Sciatic nerve (tissue), 2 donors: ENCODE results near the gene DOK4. TPM values are rescaled to one million over a fixed set of nuclear protein-coding genes. Genes with fewer than 3 reads are reported as not detected.

ENCODE experiments used
- ATAC-seq: fragments of 200-7000 bp; cut with Tn5 transposase; one replicate; pipeline ENCODE4 v1.9.1; 2020; ENCODE audit warnings: mild to moderate bottlenecking, moderate library complexity
- DNase-seq: peaks from one replicate; pipeline ENCODE4 v3.0.0-alpha.2; 2020; ENCODE audit warnings: low spot score
- intact Hi-C: fragments of 100-400 bp; cut with DNase I; formaldehyde crosslinking; loops from one replicate; pipeline ENCODE4 v1.14.2; 2022
- total RNA-seq: library from RNA; stranded (reverse); fragmentation: NEBNext Ultra II Directional; extraction: Animal tissue kit (Norgen Biotek cat#: 25700); gene quantifications from one replicate; pipeline ENCODE4 v1.2.1, GENCODE V29; 2021
- donor health status: DM: no; HTN: no; CAD: no.
- donor health status: DM: no; HTN: no; CAD: no.

The DOK4 gene
- total RNA-seq, 1 donor from 2014 or later: 22.6 TPM

DNA sequence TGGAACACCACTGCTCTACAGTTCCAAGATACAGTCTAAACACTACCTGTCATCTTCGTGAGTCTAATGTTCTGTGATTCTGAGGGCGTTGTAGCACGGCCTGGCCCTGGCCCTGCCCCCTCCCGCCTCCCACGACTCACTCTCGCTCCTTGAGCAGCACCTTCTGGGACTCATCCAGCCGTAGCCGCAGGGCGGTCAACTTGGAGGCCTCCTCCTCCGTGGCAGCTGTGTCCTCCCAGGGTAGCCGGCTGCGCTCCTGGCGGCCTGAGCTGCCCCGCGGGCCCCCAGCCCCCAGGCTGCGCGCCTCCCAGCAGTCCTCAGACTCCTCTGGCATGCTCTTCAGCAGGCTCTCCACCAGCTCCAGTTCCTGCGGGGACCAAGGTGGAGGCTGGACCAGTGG lies 39.5 kb upstream of the DOK4 start:
- intact Hi-C loops: no loop called here
- ATAC-seq (no peak), DNase-seq (no peak)

DNA sequence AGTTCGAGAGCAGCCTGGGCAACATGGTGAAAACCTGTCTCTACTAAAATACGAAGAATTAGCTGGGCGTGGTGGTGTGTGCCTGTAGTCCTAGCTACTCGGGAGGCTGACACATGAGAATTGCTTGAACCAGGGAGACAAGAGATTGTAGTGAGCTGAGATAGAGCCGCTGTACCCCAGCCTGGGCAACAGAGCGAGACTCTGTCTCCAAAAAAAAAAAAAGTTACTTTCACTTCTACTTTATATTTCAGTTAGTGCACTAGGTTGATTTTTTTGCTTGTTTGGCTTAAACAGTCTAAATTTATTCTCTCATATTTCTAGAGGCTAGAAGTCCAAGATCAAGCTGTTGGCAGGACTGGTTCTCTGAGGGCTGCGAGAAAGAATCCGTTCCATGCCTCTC lies 36.7 kb upstream of the DOK4 start:
- intact Hi-C loops: no loop called here
- DNase-seq: no peak

DNA sequence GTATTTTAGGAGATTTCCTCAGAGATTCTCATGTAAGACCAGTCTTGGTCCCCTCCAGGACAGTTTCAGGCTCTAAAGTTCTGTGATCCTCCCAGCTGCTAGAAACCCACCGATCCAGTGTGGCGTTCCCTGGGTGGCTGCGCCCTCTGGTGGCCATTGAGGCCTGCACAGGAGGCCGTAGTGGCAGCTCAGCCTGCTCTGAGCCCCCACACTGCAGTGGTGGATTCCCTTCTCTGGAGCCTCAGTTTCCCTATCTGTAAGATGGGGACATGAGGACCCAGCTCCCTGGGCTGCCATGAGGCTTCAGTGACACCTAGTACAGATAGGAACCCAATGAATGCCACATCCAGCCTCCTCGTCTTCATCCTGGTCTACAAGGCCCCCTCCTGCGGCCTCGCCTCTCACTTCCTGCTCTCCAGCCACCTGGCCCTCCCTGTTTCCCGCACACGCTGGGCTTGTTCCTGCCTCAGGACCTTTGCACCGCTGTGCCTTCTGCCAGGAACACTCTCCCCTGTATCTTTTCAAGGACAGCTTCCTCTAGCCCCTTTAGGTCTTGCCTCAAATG lies 33.6 kb upstream of the DOK4 start:
- DNase-seq: peak; percentile 89
- intact Hi-C loops: loop anchor here (1.0 to 5.0 kb wide), 3 partner anchors 53 to 218 kb away; no protein-coding TSS in a partner anchor
- peak; percentile 87 for ATAC-seq

More for the DNA sequence above, 36.7 kb upstream of the DOK4 start:
- no peak for ATAC-seq

DNA sequence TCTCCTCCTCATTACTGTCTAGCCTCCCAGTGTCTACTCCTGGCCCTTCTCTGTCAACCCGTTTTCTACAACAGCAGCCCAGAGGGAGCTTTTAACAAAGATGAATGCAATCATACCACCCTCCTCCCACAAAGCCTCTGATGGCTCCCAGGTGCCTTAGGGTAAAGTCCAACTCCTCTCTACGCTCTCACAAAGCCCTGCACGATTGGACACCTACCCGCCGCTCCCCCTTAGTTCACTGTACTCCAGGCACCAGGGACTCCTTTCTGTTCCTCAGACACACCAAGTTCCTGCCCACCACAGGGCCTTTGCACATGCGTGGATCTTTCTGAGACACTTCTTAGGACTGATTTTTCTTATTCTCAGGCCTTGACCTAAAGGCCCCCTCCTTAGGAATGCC lies 32.6 kb upstream of the DOK4 start:
- intact Hi-C loops: loop anchor here (1.0 to 5.0 kb wide), 3 partner anchors 52 to 217 kb away; no protein-coding TSS in a partner anchor
- DNase-seq: no peak

DNA sequence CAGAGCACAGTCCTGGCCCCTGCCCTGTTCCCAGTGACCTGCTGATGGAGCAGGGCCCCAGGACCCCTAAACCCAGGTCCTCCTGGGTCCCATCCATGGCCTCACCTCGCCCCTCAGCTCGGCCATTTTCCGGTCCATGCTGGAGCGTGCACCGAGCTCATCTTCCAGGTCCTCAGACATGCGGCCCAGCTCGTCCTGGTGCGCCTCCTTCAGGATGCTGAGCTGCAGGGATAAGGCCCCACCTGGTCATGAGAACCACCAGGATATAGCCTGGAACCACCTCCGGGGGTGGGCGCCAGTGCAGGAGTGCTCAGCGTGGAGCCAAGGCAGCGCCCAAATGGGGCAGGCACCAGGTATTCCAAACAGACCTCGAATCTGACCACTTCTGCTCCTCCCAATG lies 32.2 kb upstream of the DOK4 start:
- no peak for DNase-seq
- intact Hi-C loops: loop anchor here (5.0 kb wide), 2 partner anchors 51 to 216 kb away; no protein-coding TSS in a partner anchor
- no peak for ATAC-seq

More for the DNA sequence above, 32.6 kb upstream of the DOK4 start:
- no peak for ATAC-seq

DNA sequence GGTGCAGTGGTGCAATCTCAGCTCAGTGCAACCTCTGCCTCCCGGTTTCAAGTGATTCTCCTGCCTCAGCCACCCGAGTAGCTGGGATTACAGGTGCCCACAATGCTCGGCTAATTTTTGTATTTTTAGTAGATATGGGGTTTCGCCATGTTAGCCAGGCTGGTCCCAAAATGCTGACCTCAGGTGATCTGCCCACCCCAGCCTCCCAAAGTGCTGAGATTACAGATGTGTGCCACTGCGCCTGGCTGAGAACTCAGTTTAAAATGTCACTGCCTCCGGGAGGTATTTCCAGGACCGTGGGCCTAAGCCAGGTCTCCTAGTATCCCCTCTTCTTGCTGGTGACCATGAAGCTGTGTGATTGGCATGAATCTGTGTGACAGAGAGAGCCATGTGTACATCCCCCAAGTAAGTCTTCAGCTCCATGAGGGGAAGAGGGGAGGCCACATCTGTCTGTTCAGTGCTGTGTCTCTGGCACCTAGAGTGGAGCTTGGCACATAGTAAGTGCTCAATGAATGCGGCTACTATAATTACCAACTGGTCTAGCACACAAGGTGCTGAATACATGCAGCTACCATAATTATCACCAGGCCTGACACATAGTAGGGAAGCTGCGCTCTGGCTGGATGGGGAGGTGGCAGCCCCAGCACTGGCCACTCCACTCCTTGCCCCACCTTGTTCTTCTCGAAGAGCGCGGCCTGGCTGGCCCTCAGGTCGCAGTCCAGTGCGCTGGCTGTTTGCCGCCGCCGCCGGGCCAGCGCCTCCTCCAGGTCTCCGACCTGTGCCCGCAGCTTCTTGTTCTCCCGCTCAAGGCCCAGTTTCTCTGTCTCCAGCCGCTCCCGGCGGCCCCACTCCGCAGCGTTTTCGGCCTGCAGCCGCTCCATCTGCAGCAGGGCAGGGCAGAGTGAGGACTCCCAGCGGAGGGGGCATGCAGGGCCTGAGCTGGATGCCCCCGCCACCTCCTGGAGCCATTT lies 31.4 kb upstream of the DOK4 start:
- ATAC-seq: no peak
- intact Hi-C loops: loop anchor here (2.0 to 5.0 kb wide), 3 partner anchors 50 to 215 kb away; no protein-coding TSS in a partner anchor

DNA sequence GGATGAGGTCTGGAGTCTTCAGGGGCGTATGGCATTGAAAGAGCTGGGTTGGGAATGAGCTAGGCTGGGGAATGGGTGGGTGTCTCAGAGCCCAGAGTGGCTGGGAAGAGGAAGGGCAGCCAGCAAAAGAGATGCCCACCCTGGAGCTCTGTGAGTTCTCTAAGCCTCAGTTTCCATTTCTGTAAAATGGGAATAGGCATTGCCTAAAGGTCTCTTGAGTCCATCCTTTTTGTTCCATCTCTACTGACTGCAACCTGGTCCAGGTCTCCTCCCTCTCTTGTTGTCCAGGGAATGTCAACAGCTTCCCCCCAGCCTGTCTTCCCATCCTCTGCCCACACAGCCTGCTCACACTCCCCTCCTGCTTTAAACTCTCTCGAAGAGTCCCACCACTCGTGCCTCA lies 30.5 kb upstream of the DOK4 start:
- DNase-seq (no peak), ATAC-seq (no peak)
- intact Hi-C loops: loop anchor here (2.0 to 5.0 kb wide), 3 partner anchors 49 to 214 kb away; no protein-coding TSS in a partner anchor

More for the DNA sequence above, 31.4 kb upstream of the DOK4 start:
- no peak for DNase-seq

DNA sequence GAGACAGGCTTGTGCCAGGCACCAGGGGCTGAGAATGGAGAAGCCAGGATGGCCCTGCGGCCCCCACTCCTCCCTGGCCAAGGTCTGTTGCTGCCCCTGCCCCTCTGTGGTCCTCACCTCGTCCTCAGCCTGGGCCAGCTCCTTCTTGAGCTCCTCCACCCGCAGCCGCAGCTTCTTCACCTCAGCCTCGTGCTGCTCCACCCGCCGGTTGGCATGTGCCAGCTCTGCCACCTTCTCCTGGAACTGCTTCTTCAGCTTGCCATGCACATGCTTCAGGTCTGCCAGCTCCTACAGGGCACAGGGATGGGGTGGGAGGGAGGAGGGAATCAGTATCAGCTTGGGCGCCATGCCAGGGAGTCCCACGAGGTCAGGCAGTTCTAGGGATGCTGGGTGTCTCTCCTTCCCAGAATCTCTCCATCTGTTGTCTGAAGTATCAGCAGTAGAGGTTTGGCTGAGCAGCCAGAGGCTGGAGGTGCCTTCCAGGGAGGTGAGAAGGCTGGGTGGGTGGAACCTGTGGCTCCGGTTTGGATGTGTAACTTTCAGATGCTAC lies 30.0 kb upstream of the DOK4 start:
- DNase-seq (no peak), ATAC-seq (no peak)
- intact Hi-C loops: loop anchor here (2.0 to 5.0 kb wide), 3 partner anchors 49 to 214 kb away; no protein-coding TSS in a partner anchor

DNA sequence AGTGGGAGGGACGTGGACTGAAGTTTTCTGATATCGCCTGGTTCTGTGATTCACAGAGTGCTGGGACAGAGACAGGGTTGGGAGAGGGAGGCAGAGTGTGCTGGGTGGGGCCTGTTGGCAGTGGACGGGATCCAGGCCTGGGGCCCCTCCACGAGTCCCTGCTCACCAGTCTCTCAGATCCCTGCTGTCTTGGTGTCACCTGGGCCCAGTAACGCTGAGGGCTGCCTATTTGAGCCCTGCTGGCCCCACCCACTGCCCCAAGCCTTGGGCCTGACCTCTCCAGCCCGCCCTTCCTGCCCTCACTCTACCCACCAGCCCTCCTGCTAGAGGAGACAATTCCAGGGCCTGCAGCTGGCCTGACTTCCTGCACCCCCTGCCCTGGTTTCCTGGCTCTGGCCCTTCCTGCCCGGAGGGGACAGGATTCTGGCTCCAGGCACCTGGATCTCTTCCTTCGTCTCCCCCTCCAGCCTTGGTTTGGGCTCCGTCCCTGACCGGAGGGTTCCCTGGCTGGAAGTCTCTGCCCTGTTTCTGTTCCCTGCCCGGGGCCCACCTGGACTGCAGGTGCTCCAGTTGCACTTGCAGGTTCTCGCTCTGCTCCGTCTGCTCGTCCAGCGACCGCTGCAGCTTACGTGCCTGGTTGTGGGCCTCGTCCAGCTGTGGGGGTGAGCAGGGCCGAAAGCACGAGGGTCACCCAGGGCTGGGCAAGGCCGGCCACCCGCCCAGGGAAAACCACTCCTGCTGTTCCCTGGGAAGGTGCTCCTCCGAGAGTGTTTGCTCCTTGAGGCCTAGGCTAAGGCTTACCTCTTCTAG lies 28.7 kb upstream of the DOK4 start:
- no peak for ATAC-seq
- DNase-seq: no peak
- intact Hi-C loops: loop anchor here (5.0 kb wide), 2 partner anchors 48 to 213 kb away; no protein-coding TSS in a partner anchor

DNA sequence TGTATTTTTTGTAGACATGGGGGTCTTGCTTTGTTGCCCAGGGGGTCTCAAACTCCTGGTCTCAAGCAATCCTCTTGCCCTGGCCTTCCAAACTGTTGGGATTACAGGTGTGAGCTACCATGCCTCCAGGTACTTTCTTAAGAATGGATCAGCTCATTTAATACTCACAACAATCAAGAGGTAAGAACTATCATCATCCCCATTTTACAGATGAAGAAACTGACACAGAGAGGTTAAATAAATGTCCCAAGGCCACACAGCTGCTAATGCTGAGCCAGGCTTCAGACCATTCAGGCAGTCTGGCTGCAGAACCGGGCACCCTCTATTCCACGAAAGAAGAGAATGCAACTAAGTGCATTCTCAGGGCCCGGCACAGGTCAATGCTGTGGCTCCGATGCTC lies 28.1 kb upstream of the DOK4 start:
- no peak for DNase-seq
- no peak for ATAC-seq
- intact Hi-C loops: no loop called here

DNA sequence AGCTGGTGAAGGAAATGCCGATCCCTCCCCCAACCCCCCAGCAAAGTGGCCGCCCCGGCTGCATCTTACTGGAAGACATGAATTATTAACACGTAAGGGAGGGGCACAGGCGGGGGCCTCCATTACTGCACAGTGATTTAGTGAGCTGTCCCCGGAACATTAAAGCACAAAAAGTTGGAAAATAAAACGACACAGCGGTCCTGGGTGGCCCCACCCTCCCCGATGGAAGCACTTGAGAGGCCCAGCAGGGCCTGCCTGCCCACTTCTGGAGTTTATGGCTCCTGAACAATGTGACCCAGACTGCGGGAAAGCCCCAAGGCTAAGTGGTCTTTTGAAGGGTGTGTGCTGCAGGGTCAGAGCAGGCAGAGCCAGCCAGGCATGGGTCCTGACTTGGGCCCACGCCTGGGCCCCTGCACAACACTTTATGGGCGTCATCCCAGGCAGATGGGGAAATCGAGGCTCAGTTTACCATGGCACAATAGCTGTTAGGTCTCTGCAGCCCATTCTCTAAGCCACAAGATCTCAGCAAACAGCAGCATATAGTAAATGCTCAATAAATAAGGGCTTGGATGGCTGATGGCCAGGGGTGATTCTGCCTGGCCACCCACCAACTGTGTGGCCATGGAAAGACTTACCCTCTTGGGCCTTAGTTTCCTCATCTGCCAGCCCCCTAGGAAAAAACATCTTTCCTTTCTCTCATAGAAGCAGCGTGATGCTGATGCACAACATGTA lies 27.2 kb upstream of the DOK4 start:
- intact Hi-C loops: no loop called here
- no peak for ATAC-seq

DNA sequence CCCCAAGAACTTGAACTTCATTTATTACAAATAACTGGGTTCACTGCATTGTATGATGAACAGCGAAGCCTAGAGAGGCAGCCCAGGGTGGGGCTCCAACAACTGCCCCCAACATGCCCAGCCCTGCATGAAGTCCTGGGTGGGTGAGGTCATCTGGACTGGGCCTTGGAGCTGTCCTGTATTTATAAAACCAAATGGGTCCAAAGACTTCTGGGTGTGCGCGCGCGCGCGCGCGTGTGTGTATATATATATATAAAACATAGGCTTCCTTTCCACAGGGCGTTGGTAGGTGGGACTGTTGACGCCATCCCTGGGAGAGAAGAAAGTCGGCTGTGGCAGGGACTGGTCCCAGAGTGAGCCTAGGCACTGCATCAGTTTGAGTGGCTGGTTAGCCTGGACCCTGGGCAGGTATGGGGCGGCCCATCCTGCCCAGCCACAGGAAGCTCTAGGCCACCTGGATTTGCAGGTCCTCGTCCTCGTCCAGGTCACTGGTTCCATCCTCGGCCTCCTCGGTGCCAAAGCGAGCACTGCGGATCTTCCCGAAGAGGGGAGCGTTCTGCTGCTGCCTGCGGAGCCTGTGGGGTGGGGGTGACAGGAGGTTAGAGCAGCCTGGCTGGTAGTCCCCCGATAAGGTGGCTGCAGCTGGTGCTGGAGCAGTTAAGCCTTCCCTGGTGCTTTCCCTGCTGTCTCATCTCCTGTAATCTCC lies 26.2 kb upstream of the DOK4 start:
- ATAC-seq (no peak), DNase-seq (no peak)
- intact Hi-C loops: no loop called here

More for the DNA sequence above, 27.2 kb upstream of the DOK4 start:
- DNase-seq: no peak

DNA sequence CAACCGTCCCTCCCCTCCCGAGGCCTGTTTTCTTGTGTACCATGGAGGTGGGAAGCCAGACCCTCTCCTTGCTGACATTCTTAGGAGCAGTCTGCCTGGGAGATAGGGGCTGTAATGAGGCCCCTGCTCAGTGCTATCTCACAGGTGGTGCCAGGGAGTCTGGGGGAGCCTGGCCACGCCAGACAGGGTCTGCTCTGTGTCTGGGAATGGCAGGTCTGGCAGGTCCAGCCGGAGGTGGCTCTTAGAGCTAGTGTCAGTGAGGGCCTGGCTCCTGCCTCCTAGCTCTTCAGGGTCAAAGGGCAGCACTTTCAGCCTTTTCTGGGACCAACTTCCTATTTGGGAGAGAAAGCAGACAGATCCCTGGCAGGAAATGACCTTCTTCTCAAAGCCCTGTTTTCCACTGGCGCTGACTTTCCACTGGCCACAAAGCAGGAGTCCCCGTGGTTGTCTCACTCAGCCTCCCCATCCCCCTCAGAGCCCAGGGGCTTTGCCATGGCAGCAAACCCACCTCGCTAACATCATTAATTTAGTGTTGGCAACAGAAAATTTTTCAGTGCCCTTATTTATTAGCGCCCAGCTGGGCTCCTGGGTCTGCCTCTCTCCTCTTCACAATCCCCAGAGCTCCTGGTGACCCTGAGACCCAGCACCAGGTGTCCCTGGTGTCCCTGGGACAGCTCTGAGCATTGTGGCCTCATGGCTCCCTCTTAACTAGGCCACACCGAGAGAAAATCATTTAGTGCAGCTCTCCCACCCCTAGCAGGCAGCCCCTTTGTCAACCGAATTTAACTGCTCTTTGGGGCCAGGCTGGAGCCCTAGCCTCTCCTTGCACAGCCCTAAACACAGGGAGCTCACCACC lies 24.0 kb upstream of the DOK4 start:
- ATAC-seq (no peak), DNase-seq (no peak)
- intact Hi-C loops: no loop called here

DNA sequence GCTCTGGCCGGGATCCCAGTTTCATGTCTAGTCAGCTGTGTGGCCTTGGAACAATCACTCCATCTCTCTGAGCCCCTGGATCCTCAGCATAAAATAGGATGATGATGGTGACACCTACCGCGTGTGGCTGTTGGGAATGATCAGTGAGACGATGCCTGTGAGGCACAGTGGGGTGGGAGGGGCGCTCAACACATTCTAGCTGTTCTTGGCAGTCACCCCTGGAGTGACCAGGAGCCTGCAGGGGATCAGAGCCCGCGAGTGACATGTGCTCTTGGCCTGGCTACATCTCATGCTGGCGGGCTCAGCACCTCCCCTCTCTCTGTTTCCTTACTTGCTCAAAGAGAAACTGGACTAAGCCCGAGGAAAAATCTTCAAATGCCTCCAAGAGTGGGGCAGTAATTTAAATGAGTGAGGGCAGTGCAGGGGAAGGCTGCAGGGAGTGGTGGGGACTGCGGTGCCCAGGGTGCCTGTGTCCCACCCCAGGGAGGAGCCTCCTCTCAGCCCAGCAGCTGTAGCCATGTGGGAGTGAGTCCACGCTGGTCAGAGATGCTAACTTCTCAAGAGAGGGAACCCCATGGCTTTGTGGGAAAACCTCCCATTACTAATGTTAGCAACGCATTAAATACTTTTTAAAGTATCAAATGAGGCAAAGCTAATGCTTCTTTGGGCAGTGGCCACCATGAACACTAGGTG lies 23.1 kb upstream of the DOK4 start:
- intact Hi-C loops: no loop called here
- ATAC-seq: no peak
- DNase-seq: no peak

DNA sequence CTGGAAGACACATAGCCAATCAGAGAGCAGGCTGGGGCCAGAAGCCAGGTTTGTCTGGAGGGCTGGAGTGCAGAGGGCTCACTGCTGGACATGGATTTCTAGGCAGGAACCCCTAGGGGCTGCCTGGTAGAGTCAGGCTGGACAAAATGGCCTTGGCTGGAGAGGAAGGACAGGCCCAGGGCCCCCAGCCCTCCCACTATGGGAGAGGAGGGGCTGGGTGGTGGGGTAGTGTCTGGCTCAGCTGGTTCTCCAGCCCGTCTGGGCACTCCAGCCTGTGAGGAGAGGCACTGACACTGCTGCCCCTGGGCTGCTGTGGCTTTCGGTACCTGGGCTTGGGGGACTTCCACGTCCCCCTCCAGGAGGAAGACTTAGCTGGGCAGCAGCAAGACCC lies 21.7 kb upstream of the DOK4 start:
- DNase-seq (no peak), ATAC-seq (no peak)

More for the DNA sequence above, 21.7 kb upstream of the DOK4 start:
- intact Hi-C loops: no loop called here
